Vagina (tissue), 2 donors: ENCODE results near the gene PRR22. TPM values are rescaled to one million over a fixed set of nuclear protein-coding genes. Genes with fewer than 3 reads are reported as not detected.

Source experiments
- DNase-seq, 2 donors: peaks; one replicate each; pipeline ENCODE4 v3.0.0-alpha.2; 2017; ENCODE audit errors: extremely low spot score in 2 of 2
- H3K27ac ChIP-seq: fragments of 200-600 bp; sonication (generic); one replicate; pipeline ENCODE4 v1.5.1; 2019
- H3K27me3 ChIP-seq: fragments of 200-600 bp; sonication (generic); one replicate; pipeline ENCODE4 v1.5.1; 2019
- H3K36me3 ChIP-seq, 2 donors: fragments of 200-600 bp; sonication (generic); one replicate each; pipeline ENCODE4 v1.5.1; 2017 to 2019
- H3K4me1 ChIP-seq: fragments of 200-600 bp; sonication (generic); one replicate; pipeline ENCODE4 v1.5.1; 2019
- H3K4me3 ChIP-seq, 2 donors: fragments of 200-600 bp; sonication (generic); 1 replicate in 1 of 2; 2 replicates in 1 of 2; pipeline ENCODE4 v1.5.1; 2016 to 2019
- H3K9me3 ChIP-seq: fragments of 200-600 bp; sonication (generic); one replicate; pipeline ENCODE4 v1.5.1; 2019
- POLR2A ChIP-seq, 2 donors: fragments of 450-650 bp; IDR thresholded peaks; one replicate each; pipeline ENCODE4 v1.6.1; 2017; ENCODE audit warnings: antibody characterized with exemption in 2 of 2, mild to moderate bottlenecking in 2 of 2, moderate library complexity in 2 of 2
- POLR2AphosphoS5 ChIP-seq, 2 donors: sonication (generic); formaldehyde crosslinking; IDR thresholded peaks; one replicate each; pipeline ENCODE4 v1.9.0; 2017; ENCODE audit warnings: antibody characterized with exemption in 2 of 2, mild to moderate bottlenecking in 2 of 2, low read depth in 1 of 2; ENCODE audit not compliant: insufficient read depth in 1 of 2
- intact Hi-C: fragments of 100-400 bp; cut with DNase I; formaldehyde crosslinking; loops from one replicate; pipeline ENCODE4 v1.15.1; 2023
- total RNA-seq: library from RNA; depleted of rRNA; stranded (reverse); fragments of >200 nt; gene quantifications from one replicate; pipeline ENCODE4 v1.2.3, GENCODE V29; 2016
- TF ChIP-seq, protein P1 (sequence below), 3 experiments: fragments of 450-650 bp in 2 of 3; fragments of 200-600 bp in 1 of 3; sonication (generic) in 1 of 3; IDR thresholded peaks; one replicate each; pipeline ENCODE4 v1.5.1; 2017 to 2019; ENCODE audit warnings: antibody characterized with exemption in 3 of 3, mild to moderate bottlenecking in 2 of 3, moderate library complexity in 2 of 3

Gene PRR22
- total RNA-seq, 1 donor from 2014 or later = 0.98 TPM

DNA sequence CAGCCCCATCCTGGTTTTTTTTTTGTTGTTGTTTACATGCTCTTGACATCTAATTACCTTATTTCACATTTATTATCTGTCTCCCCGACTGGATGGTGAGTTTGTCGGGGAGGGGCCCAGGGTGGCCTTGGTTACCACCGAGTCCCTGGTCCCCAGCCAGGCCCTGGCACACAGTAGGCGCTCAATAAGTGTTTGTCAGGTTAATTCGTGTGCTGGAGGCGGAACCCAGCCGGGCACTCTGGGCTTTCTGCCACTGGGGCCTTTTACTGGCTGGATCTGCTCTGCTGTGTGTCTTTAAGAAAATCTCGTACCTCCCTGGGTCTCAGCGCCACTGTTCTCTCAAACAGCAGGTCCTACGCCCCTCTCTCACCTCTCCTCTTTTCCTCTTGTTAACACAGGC is 24.9 kb upstream of the PRR22 start:
- Histone ChIP-seq H3K4me1 (peaks cover 3% of the 10 kb centered on the region), H3K4me3 (no peak overlapping the region), H3K27ac (no peak overlapping the region), H3K27me3 (peaks cover 4% of the 10 kb centered on the region), H3K9me3 (no peaks in the 10 kb centered on the region), H3K36me3 (no peaks in the 10 kb centered on the region)
- no peak for TF ChIP-seq POLR2A (IDR thresholded peaks at IDR 0.05)
- TF ChIP-seq, protein P1, sequence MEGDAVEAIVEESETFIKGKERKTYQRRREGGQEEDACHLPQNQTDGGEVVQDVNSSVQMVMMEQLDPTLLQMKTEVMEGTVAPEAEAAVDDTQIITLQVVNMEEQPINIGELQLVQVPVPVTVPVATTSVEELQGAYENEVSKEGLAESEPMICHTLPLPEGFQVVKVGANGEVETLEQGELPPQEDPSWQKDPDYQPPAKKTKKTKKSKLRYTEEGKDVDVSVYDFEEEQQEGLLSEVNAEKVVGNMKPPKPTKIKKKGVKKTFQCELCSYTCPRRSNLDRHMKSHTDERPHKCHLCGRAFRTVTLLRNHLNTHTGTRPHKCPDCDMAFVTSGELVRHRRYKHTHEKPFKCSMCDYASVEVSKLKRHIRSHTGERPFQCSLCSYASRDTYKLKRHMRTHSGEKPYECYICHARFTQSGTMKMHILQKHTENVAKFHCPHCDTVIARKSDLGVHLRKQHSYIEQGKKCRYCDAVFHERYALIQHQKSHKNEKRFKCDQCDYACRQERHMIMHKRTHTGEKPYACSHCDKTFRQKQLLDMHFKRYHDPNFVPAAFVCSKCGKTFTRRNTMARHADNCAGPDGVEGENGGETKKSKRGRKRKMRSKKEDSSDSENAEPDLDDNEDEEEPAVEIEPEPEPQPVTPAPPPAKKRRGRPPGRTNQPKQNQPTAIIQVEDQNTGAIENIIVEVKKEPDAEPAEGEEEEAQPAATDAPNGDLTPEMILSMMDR (IDR thresholded peaks at IDR 0.05) = no peak
- no peak for TF ChIP-seq POLR2AphosphoS5 (IDR thresholded peaks at IDR 0.05; ENCODE audit: insufficient read depth in 1 of 2, low read depth in 1 of 2)
- intact Hi-C loops = loop anchor here (5.0 kb wide), 1 partner anchor 83 kb away; no protein-coding TSS in a partner anchor
- no peak for DNase-seq

DNA sequence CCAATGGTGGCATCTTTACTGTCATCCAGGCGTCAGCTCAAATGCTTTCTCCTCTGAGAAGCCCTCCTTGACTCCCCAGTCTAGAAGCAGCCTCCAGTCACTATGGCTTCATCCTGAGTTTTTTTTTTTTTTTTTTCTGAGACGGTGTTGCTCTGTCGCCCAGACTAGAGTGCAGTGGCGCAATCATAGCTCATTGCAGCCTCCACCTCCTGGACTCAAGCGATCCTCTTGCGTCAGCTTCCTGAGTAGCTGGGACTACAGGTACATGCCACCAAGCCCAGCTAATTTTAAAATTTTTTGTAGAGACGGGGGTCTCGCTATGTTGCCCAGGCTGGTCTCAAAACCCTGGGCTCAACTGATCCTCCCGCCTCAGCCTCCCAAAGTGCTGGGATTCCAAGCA is 24.5 kb upstream of the PRR22 start:
- intact Hi-C loops = loop anchor here (5.0 kb wide), 1 partner anchor 83 kb away; no protein-coding TSS in a partner anchor
- Histone ChIP-seq H3K27ac (no peak overlapping the region), H3K36me3 (no peaks in the 10 kb centered on the region), H3K27me3 (peaks cover 8% of the 10 kb centered on the region), H3K9me3 (no peaks in the 10 kb centered on the region), H3K4me1 (peaks cover 7% of the 10 kb centered on the region), H3K4me3 (no peak overlapping the region)
- TF ChIP-seq, protein P1 (IDR thresholded peaks at IDR 0.05) = no peak
- TF ChIP-seq POLR2AphosphoS5 (IDR thresholded peaks at IDR 0.05; ENCODE audit: insufficient read depth in 1 of 2, low read depth in 1 of 2) (no peak), POLR2A (IDR thresholded peaks at IDR 0.05) (no peak)
- DNase-seq = no peak

DNA sequence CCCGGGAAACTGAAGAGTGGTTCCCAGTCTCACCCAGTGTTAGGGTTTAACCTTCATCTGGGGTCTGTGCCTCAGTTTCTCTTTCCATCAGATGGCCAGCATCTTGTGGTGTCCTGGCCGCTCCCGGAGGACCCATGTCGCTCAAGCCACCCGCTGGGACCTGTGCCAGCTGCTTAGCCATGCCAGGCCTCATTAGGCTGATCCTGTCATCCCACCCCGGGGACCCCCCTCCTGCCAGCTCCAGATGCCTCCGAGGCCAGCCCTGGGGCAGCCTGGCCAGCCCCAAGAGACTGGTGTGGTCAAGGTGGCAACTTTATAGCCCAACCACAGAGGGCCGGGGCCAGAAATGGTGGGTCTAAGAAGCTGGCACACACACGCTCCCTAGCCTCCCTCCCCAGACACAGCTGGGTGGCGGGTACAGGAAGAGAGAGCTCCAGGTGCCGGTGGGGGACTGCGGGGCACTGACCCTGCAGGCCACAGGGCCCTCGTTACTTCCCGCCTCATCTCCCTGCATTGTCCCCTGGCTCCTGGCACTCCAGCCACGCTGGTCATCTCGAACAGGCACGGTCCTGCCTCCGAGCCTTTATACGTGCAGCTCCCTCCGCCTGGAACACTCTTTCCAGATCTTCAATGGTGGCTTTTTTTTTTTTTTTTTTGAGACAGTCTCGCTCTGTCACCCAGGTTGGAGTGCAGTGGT is 23.7 kb upstream of the PRR22 start:
- Histone ChIP-seq H3K27ac (no peak overlapping the region), H3K27me3 (peaks cover 8% of the 10 kb centered on the region), H3K36me3 (no peaks in the 10 kb centered on the region), H3K4me1 (peaks cover 14% of the 10 kb centered on the region), H3K4me3 (no peak overlapping the region), H3K9me3 (no peaks in the 10 kb centered on the region)
- TF ChIP-seq, protein P1 (IDR thresholded peaks at IDR 0.05) = no peak
- TF ChIP-seq POLR2A (IDR thresholded peaks at IDR 0.05) (no peak), POLR2AphosphoS5 (IDR thresholded peaks at IDR 0.05; ENCODE audit: insufficient read depth in 1 of 2, low read depth in 1 of 2) (no peak)
- no peak for DNase-seq
- intact Hi-C loops = loop anchor here (5.0 kb wide), 1 partner anchor 84 kb away; no protein-coding TSS in a partner anchor

DNA sequence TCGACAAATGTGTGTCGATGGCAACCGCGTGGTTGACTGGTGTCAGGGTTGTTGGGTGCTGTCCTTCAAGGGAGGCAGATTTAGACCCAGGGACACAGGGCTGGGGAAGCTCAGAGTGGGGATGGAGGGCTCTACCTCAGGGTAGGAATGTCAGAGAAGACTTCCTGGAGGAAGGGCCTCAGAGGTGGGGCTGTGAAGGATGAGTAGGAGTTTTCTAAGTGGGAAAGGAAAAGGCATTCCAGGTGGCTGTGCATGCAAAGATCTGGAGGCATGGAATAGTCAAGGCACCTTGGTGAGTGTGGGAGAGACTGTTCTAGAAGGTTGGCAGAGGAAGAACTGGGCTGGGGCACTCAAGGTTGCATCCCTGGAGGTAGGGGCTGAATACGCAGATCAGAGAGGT is 22.4 kb upstream of the PRR22 start:
- Histone ChIP-seq H3K36me3 (no peaks in the 10 kb centered on the region), H3K9me3 (no peaks in the 10 kb centered on the region), H3K4me3 (no peak overlapping the region), H3K4me1 (peaks cover 23% of the 10 kb centered on the region), H3K27me3 (peaks cover 8% of the 10 kb centered on the region), H3K27ac (no peak overlapping the region)
- TF ChIP-seq POLR2AphosphoS5 (IDR thresholded peaks at IDR 0.05; ENCODE audit: insufficient read depth in 1 of 2, low read depth in 1 of 2) (no peak), POLR2A (IDR thresholded peaks at IDR 0.05) (no peak)
- TF ChIP-seq, protein P1 (IDR thresholded peaks at IDR 0.05) = no peak
- intact Hi-C loops = loop anchor here (5.0 kb wide), 1 partner anchor 85 kb away; no protein-coding TSS in a partner anchor
- no peak for DNase-seq

DNA sequence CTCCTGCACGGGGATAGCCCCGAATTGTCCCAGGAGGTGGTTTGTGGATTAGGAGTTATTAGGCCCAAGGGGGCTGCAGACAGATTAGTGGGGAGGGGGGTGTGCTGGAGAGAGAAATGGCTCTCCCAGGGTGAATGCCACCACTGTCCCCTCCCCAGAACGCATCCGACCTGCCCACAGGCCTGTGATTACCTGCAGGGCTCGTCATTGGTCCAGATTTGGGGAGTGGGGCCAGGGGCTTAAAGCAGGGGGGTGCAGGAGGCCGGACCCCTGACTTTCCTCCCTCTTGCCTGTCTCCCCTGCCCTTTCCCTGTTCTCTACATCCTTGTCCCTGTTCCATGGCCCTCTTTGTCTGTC is 21.6 kb upstream of the PRR22 start:
- Histone ChIP-seq H3K36me3 (no peaks in the 10 kb centered on the region), H3K27ac (no peak overlapping the region), H3K27me3 (peaks cover 8% of the 10 kb centered on the region), H3K4me1 (peaks cover 26% of the 10 kb centered on the region), H3K4me3 (peak overlapping the region in 1 of 2 donors; percentile 2), H3K9me3 (no peaks in the 10 kb centered on the region)
- TF ChIP-seq POLR2AphosphoS5 (IDR thresholded peaks at IDR 0.05; ENCODE audit: insufficient read depth in 1 of 2, low read depth in 1 of 2) = no peak
- intact Hi-C loops = loop anchor here (5.0 kb wide), 1 partner anchor 86 kb away; no protein-coding TSS in a partner anchor
- no peak for DNase-seq
